ENCODE data around the gene MRM1.
A peak's percentile ranks its signal among the peaks of the same experiment; 100 is the strongest.

The MRM1 gene

GRCh38 chr17:36601303-36602029, at the start of gene MRM1:
MRM1 (plus strand) TSS chr17:36601583; CDS start chr17:36601811, 228 bp downstream.
- DNase-seq, result peak; percentile 98

GRCh38 chr17:36553459-36553858, 47.9 kb upstream of the MRM1 start:
- no peak for DNase-seq

- DNase-seq, result no peak
These were observed 35.3 kb upstream of the MRM1 start for GRCh38 chr17:36566081-36566480.

- no peak for DNase-seq
These were observed 26.4 kb upstream of the MRM1 start for GRCh38 chr17:36575028-36575427.

- no peak for DNase-seq
These were observed 24.6 kb upstream of the MRM1 start for GRCh38 chr17:36576793-36577192.

GRCh38 chr17:36578671-36579070, 22.7 kb upstream of the MRM1 start:
- DNase-seq, result no peak

GRCh38 chr17:36583787-36584186, 17.6 kb upstream of the MRM1 start:
- no peak for DNase-seq

GRCh38 chr17:36586138-36586537, 15.2 kb upstream of the MRM1 start:
- no peak for DNase-seq

GRCh38 chr17:36590082-36590481, 11.3 kb upstream of the MRM1 start:
- no peak for DNase-seq

- DNase-seq, result peak; percentile 94
These were observed 9.7 kb upstream of the MRM1 start, which contains the start of gene DHRS11 for GRCh38 chr17:36591434-36592315. DHRS11 (plus strand) TSS chr17:36591879; CDS start chr17:36592010, 131 bp downstream.

- DNase-seq, result peak; percentile 77
These were observed 9.1 kb upstream of the MRM1 start for GRCh38 chr17:36592316-36592715.

GRCh38 chr17:36592716-36593321, 8.6 kb upstream of the MRM1 start:
- peak; percentile 40 for DNase-seq

GRCh38 chr17:36593656-36594316, 7.6 kb upstream of the MRM1 start:
- peak; percentile 89 for DNase-seq

GRCh38 chr17:36594626-36595401, 6.6 kb upstream of the MRM1 start:
- DNase-seq, result peak; percentile 52

- DNase-seq, result no peak
These were observed 4.2 kb upstream of the MRM1 start for GRCh38 chr17:36597226-36597625.

- DNase-seq, result no peak
These were observed 3.3 kb upstream of the MRM1 start for GRCh38 chr17:36597866-36598777.

- no peak for DNase-seq
These were observed 2.4 kb upstream of the MRM1 start for GRCh38 chr17:36598951-36599401.

GRCh38 chr17:36599546-36600250, 1.7 kb upstream of the MRM1 start:
- no peak for DNase-seq

GRCh38 chr17:36600465-36600864, 918 bp upstream of the MRM1 start:
- DNase-seq, result no peak

- no peak for DNase-seq
These were observed 464 bp upstream of the MRM1 start for GRCh38 chr17:36600936-36601302.

Measured in islet precursor cell (in vitro differentiated cells).